Activated CD4-positive, alpha-beta memory T cell treated with anti-CD3 and anti-CD28 coated beads, Interleukin-2, amount 10 ng/mL, durations not matched to agents 7 days and 5 days (primary cell): Measurements from ENCODE around the gene ADK. TPM values are rescaled to one million over a fixed set of nuclear protein-coding genes. Genes with fewer than 3 reads are reported as not detected.

Source experiments
- CTCF ChIA-PET: fragments of 350-600 bp; sonication (Branson Sonifier 250); formaldehyde crosslinking; loops from one replicate; lab custom pipeline; 2021; ENCODE audit warnings: antibody characterized with exemption, inconsistent platforms; lab: Charles Lee
- POLR2A ChIA-PET: fragments of 350-600 bp; sonication (Branson Sonifier 250); formaldehyde crosslinking; loops from one replicate; lab custom pipeline; 2021; ENCODE audit warnings: antibody characterized with exemption; lab: Charles Lee
- DNase-seq: peaks from one replicate; pipeline ENCODE4 v3.0.0-alpha.2; 2020
- H3K27ac Mint-ChIP-seq: one replicate; pipeline ENCODE4 v1.8.0; 2021; ENCODE audit warnings: mild to moderate bottlenecking, mixed read lengths
- H3K27me3 Mint-ChIP-seq: one replicate; pipeline ENCODE4 v1.8.0; 2021; ENCODE audit warnings: mixed read lengths
- H3K36me3 Mint-ChIP-seq: one replicate; pipeline ENCODE4 v1.8.0; 2021; ENCODE audit warnings: low read depth, mixed read lengths
- H3K4me1 Mint-ChIP-seq: one replicate; pipeline ENCODE4 v1.8.0; 2021; ENCODE audit warnings: mixed read lengths
- H3K4me3 Mint-ChIP-seq: one replicate; pipeline ENCODE4 v1.8.0; 2021; ENCODE audit warnings: mild to moderate bottlenecking, mixed read lengths
- H3K9me3 Mint-ChIP-seq: one replicate; pipeline ENCODE4 v1.8.0; 2021; ENCODE audit warnings: mixed read lengths
- total RNA-seq, 2 experiments: library from RNA; stranded (reverse); gene quantifications; one replicate each; pipeline ENCODE4 v1.2.3, GENCODE V29; 2021

The ADK gene
- total RNA-seq, 2 experiments from 2014 or later, result 29.3 to 31.8 TPM

- Mint-ChIP-seq H3K4me1 (peaks cover 2% of the 10 kb centered on the region), H3K27ac (no peak overlapping the region), H3K36me3 (no peaks in the 10 kb centered on the region), H3K9me3 (no peaks in the 10 kb centered on the region), H3K4me3 (no peak overlapping the region), H3K27me3 (no peaks in the 10 kb centered on the region)
- ChIA-PET CTCF (interaction anchor here (1.5 kb wide), 1 partner anchor 11 kb away, joined by 4 read pairs; no protein-coding TSS in a partner anchor), POLR2A (no interaction called here)
- no peak for DNase-seq
Observed at GRCh38 chr10:74255214-74255613, 104.2 kb downstream of the ADK start.

- Mint-ChIP-seq H3K36me3 (no peaks in the 10 kb centered on the region), H3K27ac (no peak overlapping the region), H3K27me3 (no peaks in the 10 kb centered on the region), H3K9me3 (no peaks in the 10 kb centered on the region), H3K4me1 (peaks cover 2% of the 10 kb centered on the region), H3K4me3 (no peak overlapping the region)
- DNase-seq, result no peak
- ChIA-PET CTCF (no interaction called here), POLR2A (no interaction called here)
Observed at GRCh38 chr10:74255888-74256357, 104.9 kb downstream of the ADK start.

GRCh38 chr10:74262856-74263255 is 111.8 kb downstream of the ADK start:
- no peak overlapping the region for H3K27ac Mint-ChIP-seq

GRCh38 chr10:74263996-74264395 is 113.0 kb downstream of the ADK start:
- no peak overlapping the region for H3K27ac Mint-ChIP-seq
- DNase-seq, result no peak
- POLR2A ChIA-PET, result no interaction called here
- CTCF ChIA-PET, result interaction anchor here (2.4 kb wide), 1 partner anchor 757 kb away, joined by 7 read pairs; no protein-coding TSS in a partner anchor
- H3K27me3 Mint-ChIP-seq, result no peaks in the 10 kb centered on the region
- H3K4me3 Mint-ChIP-seq, result no peak overlapping the region
- no peaks in the 10 kb centered on the region for H3K9me3 Mint-ChIP-seq
- peaks cover 2% of the 10 kb centered on the region for H3K36me3 Mint-ChIP-seq
- H3K4me1 Mint-ChIP-seq, result peaks cover 6% of the 10 kb centered on the region

More at GRCh38 chr10:74262856-74263255, 111.8 kb downstream of the ADK start:
- ChIA-PET POLR2A (no interaction called here), CTCF (interaction anchor here (0.9 to 2.4 kb wide), 2 partner anchors 759 to 968 kb away, joined by 3 to 7 read pairs; no protein-coding TSS in a partner anchor)
- Mint-ChIP-seq H3K9me3 (no peaks in the 10 kb centered on the region), H3K36me3 (peaks cover 2% of the 10 kb centered on the region), H3K27me3 (no peaks in the 10 kb centered on the region), H3K4me1 (peaks cover 6% of the 10 kb centered on the region), H3K4me3 (no peak overlapping the region)
- no peak for DNase-seq

- no peaks in the 10 kb centered on the region for H3K36me3 Mint-ChIP-seq
- H3K9me3 Mint-ChIP-seq, result no peaks in the 10 kb centered on the region
- no peak overlapping the region for H3K4me3 Mint-ChIP-seq
- no peak overlapping the region for H3K27ac Mint-ChIP-seq
- POLR2A ChIA-PET, result no interaction called here
- no peaks in the 10 kb centered on the region for H3K27me3 Mint-ChIP-seq
- CTCF ChIA-PET, result no interaction called here
- H3K4me1 Mint-ChIP-seq, result no peaks in the 10 kb centered on the region
- DNase-seq, result no peak
Observed at GRCh38 chr10:74272288-74272687, 121.3 kb downstream of the ADK start.

- no peaks in the 10 kb centered on the region for H3K9me3 Mint-ChIP-seq
- no peak overlapping the region for H3K4me3 Mint-ChIP-seq
- DNase-seq, result no peak
- no peaks in the 10 kb centered on the region for H3K27me3 Mint-ChIP-seq
- no peak overlapping the region for H3K27ac Mint-ChIP-seq
- POLR2A ChIA-PET, result no interaction called here
- CTCF ChIA-PET, result interaction anchor here (1.2 kb wide), 1 partner anchor 32 kb away, joined by 3 read pairs; no protein-coding TSS in a partner anchor
- H3K4me1 Mint-ChIP-seq, result no peaks in the 10 kb centered on the region
- H3K36me3 Mint-ChIP-seq, result no peaks in the 10 kb centered on the region
Observed at GRCh38 chr10:74275755-74276290, 124.8 kb downstream of the ADK start.

- POLR2A ChIA-PET, result interaction anchor here (0.7 kb wide), 1 partner anchor 824 kb away, joined by 3 read pairs; no protein-coding TSS in a partner anchor
- CTCF ChIA-PET, result interaction anchor here (1.2 kb wide), 1 partner anchor 32 kb away, joined by 3 read pairs; no protein-coding TSS in a partner anchor
- no peak overlapping the region for H3K27ac Mint-ChIP-seq
- no peaks in the 10 kb centered on the region for H3K9me3 Mint-ChIP-seq
- peaks cover 3% of the 10 kb centered on the region for H3K36me3 Mint-ChIP-seq
- no peak overlapping the region for H3K4me3 Mint-ChIP-seq
- H3K4me1 Mint-ChIP-seq, result no peaks in the 10 kb centered on the region
- DNase-seq, result no peak
- H3K27me3 Mint-ChIP-seq, result no peaks in the 10 kb centered on the region
Observed at GRCh38 chr10:74276416-74276815, 125.4 kb downstream of the ADK start.

GRCh38 chr10:74282151-74282847 is 131.3 kb downstream of the ADK start:
- peaks cover 26% of the 10 kb centered on the region for H3K36me3 Mint-ChIP-seq
- H3K4me1 Mint-ChIP-seq, result peaks cover 4% of the 10 kb centered on the region
- no peak overlapping the region for H3K4me3 Mint-ChIP-seq
- CTCF ChIA-PET, result no interaction called here
- no peak for DNase-seq
- H3K9me3 Mint-ChIP-seq, result peaks cover 18% of the 10 kb centered on the region
- H3K27me3 Mint-ChIP-seq, result no peaks in the 10 kb centered on the region
- H3K27ac Mint-ChIP-seq, result no peak overlapping the region
- POLR2A ChIA-PET, result no interaction called here

- no peak overlapping the region for H3K4me3 Mint-ChIP-seq
- no peaks in the 10 kb centered on the region for H3K27me3 Mint-ChIP-seq
- no peak overlapping the region for H3K27ac Mint-ChIP-seq
- ChIA-PET CTCF (interaction anchor here (0.7 kb wide), 1 partner anchor 10 kb away, joined by 4 read pairs; no protein-coding TSS in a partner anchor), POLR2A (no interaction called here)
- H3K9me3 Mint-ChIP-seq, result peaks cover 18% of the 10 kb centered on the region
- H3K4me1 Mint-ChIP-seq, result peaks cover 4% of the 10 kb centered on the region
- DNase-seq, result no peak
- peaks cover 26% of the 10 kb centered on the region for H3K36me3 Mint-ChIP-seq
Observed at GRCh38 chr10:74282848-74283210, 131.8 kb downstream of the ADK start.

- POLR2A ChIA-PET, result no interaction called here
Observed at GRCh38 chr10:74289188-74289587, 138.2 kb downstream of the ADK start.

GRCh38 chr10:74289951-74290350 is 138.9 kb downstream of the ADK start:
- DNase-seq, result no peak
- ChIA-PET POLR2A (interaction anchor here (1.0 kb wide), 1 partner anchor 41 kb away, joined by 3 read pairs; no protein-coding TSS in a partner anchor), CTCF (interaction anchor here (1.1 kb wide), 1 partner anchor 10 kb away, joined by 3 read pairs; no protein-coding TSS in a partner anchor)
- H3K4me1 Mint-ChIP-seq, result no peaks in the 10 kb centered on the region
- H3K4me3 Mint-ChIP-seq, result no peak overlapping the region
- peaks cover 6% of the 10 kb centered on the region for H3K36me3 Mint-ChIP-seq
- no peaks in the 10 kb centered on the region for H3K27me3 Mint-ChIP-seq
- H3K9me3 Mint-ChIP-seq, result peaks cover 5% of the 10 kb centered on the region
- H3K27ac Mint-ChIP-seq, result no peak overlapping the region

More at GRCh38 chr10:74289188-74289587, 138.2 kb downstream of the ADK start:
- H3K27ac Mint-ChIP-seq, result no peak overlapping the region
- CTCF ChIA-PET, result no interaction called here
- no peak for DNase-seq
- H3K4me1 Mint-ChIP-seq, result no peaks in the 10 kb centered on the region
- H3K4me3 Mint-ChIP-seq, result no peak overlapping the region
- no peaks in the 10 kb centered on the region for H3K27me3 Mint-ChIP-seq
- H3K9me3 Mint-ChIP-seq, result peaks cover 11% of the 10 kb centered on the region
- H3K36me3 Mint-ChIP-seq, result peaks cover 14% of the 10 kb centered on the region

GRCh38 chr10:74290708-74291107 is 139.7 kb downstream of the ADK start:
- DNase-seq, result no peak
- H3K4me3 Mint-ChIP-seq, result no peak overlapping the region
- no peaks in the 10 kb centered on the region for H3K4me1 Mint-ChIP-seq
- no peak overlapping the region for H3K27ac Mint-ChIP-seq
- no peaks in the 10 kb centered on the region for H3K27me3 Mint-ChIP-seq
- peaks cover 3% of the 10 kb centered on the region for H3K36me3 Mint-ChIP-seq
- CTCF ChIA-PET, result no interaction called here
- H3K9me3 Mint-ChIP-seq, result peaks cover 3% of the 10 kb centered on the region
- POLR2A ChIA-PET, result no interaction called here

- Mint-ChIP-seq H3K4me3 (no peak overlapping the region), H3K27ac (no peak overlapping the region), H3K36me3 (peaks cover 5% of the 10 kb centered on the region), H3K4me1 (no peaks in the 10 kb centered on the region), H3K27me3 (no peaks in the 10 kb centered on the region), H3K9me3 (peaks cover 3% of the 10 kb centered on the region)
- DNase-seq, result no peak
- CTCF ChIA-PET, result interaction anchor here (0.6 to 1.0 kb wide), 4 partner anchors 15 to 1644 kb away, joined by 3 to 4 read pairs (median 4); no protein-coding TSS in a partner anchor
- POLR2A ChIA-PET, result interaction anchor here (1.0 kb wide), 1 partner anchor 14 kb away, joined by 3 read pairs; no protein-coding TSS in a partner anchor
Observed at GRCh38 chr10:74292871-74293427, 141.9 kb downstream of the ADK start.
